GM18909 (cell line): Measurements from ENCODE around the gene HMGB4.

Experiments used
- ATAC-seq: cut with Tn5 transposase; IDR thresholded peaks from one replicate; pipeline ENCODE4 v1.9.1; 2021; ENCODE audit warnings: mild to moderate bottlenecking; ENCODE audit not compliant: unreplicated experiment, poor library complexity

Gene HMGB4

DNA sequence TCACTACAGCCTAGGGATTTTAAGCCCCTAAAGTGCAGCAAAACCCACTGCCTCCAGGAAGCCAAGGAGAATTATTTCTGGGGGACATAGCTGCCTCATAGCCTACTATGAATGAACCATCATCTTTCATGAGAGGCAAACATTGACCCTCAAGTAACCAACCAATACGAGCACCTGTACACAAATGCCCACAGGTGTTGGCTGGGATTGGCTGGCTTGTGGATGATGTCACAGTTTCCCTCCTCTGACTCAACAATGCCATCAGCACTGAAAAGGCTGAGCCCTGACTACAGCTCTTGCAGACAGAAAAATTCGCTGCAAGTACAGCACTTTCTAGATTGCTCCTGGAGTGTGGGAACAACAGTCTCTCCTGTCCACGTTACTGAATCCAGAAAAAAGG, at the start of gene HMGB4:
Gene HMGB4, plus strand, starts transcription at position 301 of the 400 bp plus-strand sequence. CDS start 113 bp downstream, outside the sequence.
- no peak for ATAC-seq

- no peak for ATAC-seq
These were observed 49.7 kb upstream of the HMGB4 start for GRCh38 chr1:33814166-33814565.

GRCh38 chr1:33815061-33815460, 48.8 kb upstream of the HMGB4 start:
- no peak for ATAC-seq

DNA sequence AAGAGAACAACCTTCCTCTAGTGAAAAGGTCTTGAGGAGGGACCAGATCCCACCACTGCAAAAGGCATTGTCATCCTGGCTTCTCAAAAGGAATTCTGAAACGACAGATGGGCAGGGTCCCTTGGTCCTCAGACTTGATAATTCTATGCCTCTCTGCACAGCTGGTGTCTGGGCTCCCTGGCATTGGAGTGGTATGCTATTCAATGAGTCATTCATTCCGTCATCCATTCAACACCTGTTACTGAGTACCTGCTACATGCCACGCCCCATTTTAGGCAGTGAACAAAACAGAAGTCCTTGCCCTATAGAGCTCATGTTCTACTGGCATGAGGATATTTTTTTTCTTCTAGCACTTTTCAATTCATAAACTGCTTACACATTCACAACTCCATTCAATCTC, 45.8 kb upstream of the HMGB4 start:
- ATAC-seq = no peak

DNA sequence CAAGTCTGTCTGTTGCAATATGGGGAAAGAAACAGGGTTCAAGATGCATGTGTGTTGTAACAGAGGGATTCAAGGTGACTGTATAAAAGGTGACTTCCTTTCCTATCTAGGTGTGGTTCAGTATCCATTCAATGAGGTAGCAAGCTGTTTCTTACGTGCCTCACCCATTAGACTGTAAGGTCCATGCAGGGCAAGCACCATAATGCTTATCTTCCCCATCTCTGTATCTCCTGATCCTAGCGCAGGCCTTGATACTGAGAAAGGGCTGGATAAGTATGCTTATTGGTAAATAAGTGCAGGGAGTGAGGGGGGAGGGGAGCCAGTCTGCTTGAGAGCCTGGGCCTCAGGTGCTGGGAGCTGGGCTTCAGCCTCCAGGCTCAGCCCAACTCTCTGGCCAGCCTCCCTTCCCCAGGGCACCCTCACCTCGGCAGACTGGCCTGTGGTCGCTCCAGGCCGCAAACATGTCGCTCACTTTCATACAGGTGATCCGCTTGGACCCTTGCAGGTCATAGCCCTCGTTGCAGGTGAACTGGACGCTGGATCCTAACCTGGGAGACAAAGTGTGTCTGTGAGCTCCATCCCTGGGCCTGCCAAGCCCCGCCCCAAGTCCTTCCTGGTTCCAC, 44.5 kb upstream of the HMGB4 start:
- no peak for ATAC-seq

GRCh38 chr1:33819913-33820311, 44.0 kb upstream of the HMGB4 start:
- ATAC-seq = no peak

- no peak for ATAC-seq
These were observed 43.1 kb upstream of the HMGB4 start for GRCh38 chr1:33820804-33821203.

DNA sequence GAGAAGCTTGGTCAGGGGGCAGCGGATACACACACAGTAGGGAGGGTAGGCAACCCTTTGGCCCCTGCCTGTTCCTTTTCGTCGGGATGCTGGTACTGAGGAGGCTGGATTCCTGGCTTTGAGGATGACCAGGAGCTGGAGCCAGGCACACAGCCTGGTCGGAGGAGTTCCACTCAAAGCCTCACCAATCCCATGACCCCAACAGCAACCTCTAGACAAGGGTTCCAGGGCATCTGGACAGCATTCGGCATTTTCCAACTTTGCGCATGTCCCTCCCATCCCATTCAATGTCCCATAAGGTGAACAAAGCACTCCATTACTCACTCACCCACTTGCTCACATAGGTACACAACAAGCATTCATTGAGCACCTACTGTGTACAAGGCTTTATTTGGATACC, 42.6 kb upstream of the HMGB4 start:
- no peak for ATAC-seq

DNA sequence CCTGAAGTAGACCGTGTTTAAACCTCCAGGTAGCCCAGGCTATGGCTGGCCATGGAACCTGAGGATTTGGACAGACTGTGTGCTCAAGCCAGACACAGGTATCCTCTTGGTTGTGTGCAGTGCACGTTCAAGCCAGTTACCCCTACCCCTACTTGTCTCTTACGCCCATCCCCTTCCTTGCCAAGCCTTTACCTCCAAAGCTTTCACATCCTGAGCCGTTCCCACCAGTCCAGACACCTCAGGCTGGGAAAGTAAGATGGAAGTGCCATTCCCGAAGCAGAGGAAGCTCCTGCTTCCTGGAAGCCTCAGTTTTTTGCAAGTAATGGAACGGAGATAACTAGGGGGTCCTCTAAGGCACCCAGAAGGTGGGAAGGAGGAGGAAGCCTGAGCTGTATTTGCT, 41.5 kb upstream of the HMGB4 start:
- no peak for ATAC-seq

GRCh38 chr1:33823401-33823800, 40.5 kb upstream of the HMGB4 start:
- ATAC-seq = no peak

DNA sequence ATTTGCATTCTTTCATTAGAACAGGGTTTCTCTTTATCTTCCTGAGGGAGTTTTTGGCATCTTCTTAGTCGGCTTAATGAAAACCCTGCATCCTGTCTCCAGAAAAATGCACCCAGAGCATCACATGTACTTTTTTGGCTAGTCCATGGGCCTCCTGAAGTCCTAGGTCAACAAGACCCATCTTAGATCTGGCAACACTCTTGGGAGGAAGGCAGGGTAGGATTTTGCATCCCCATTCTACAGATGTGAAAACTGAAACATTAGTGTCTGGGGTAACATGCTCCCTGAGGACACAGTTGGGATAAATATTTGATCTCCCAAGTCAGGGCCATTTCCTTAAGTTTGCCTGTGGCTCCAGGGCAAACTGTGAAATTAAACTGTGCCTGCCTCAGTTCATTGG, 40.0 kb upstream of the HMGB4 start:
- ATAC-seq = no peak

DNA sequence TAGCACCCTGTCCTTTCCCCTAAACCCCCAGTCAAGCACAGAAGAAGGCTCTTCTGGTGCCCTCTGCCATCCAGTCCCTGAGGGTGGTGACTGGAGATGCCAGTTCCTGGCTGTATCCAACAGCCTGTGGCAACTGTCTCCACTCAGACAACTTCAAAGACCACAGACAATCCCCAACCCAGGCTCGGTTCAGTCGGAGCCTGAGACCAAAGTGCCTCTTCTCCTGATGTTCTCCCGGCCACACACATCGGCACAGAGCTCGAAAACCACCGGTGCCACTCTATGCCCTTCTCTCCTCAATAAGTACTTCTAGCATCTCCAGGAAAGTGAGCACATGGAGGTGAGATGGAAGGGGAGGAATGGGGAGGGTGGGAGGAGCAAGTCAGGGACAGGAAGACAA, 39.6 kb upstream of the HMGB4 start:
- ATAC-seq = no peak

GRCh38 chr1:33824971-33825370, 38.9 kb upstream of the HMGB4 start:
- ATAC-seq = no peak

DNA sequence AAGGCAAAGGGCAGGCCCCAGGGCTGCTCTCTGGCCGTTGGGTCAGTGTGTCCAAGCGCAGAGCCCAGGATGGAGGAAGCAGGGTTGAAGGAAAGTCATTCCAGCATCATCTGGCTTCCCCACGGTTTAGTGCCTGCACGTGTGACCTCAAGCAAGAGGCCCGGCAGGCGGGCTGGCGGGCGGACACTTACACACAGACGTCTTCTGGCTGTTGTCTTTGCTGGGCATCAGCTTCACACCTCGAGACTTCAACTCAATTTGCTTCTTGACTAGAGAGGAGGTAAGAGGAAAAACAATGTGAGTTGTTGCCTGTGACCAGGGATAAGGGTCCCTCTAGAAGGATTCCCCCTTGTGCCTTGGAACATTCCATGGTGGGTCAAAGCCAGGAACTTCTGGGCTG, 38.4 kb upstream of the HMGB4 start:
- ATAC-seq = no peak

- no peak for ATAC-seq
These were observed 37.6 kb upstream of the HMGB4 start for GRCh38 chr1:33826311-33826710.

GRCh38 chr1:33826711-33827110, 37.2 kb upstream of the HMGB4 start:
- no peak for ATAC-seq

DNA sequence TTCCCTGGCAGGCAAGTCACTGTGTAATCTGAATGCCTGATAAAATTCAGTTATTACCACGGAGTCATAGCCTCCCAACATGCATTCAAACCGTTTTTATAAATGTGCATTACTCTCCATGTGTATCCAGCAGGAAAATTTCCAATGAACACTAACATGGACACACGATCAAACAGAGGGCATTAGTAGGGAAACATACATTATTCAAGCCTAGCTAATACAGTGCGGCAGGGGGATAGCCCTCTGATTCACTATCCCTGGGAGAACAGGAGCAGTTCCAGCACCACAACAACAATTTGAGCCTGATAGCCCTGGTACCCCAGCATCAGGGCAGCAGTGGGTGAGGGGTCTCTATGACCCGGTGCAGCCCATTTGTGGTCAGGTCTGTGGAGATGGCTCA, 35.8 kb upstream of the HMGB4 start:
- no peak for ATAC-seq

GRCh38 chr1:33828654-33829053, 35.2 kb upstream of the HMGB4 start:
- no peak for ATAC-seq

GRCh38 chr1:33836911-33837310, 27.0 kb upstream of the HMGB4 start:
- ATAC-seq = no peak

GRCh38 chr1:33837635-33838034, 26.2 kb upstream of the HMGB4 start:
- ATAC-seq = no peak

DNA sequence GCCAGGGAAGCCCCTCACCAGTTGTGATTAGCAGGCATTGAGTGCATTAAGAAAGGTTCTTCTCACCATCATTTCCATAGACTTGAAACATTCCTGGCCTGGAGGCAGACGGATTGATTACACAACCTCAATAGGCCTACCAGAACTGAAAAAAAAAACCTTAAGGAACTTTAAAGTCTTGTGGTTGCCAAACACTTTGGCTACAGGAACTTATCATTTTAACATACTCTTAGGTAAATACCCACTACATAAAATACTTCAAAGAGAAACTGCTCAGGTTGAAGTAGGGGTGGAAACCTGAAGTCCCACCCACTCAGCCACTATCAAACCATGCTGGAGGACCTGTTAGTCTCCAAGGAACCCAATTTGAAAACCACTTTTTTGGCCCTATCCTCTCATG, 22.4 kb upstream of the HMGB4 start:
- no peak for ATAC-seq

GRCh38 chr1:33842348-33842747, 21.5 kb upstream of the HMGB4 start:
- ATAC-seq = no peak

- no peak for ATAC-seq
These were observed 19.7 kb upstream of the HMGB4 start for GRCh38 chr1:33844166-33844565.
